Progenitor cell of endocrine pancreas (in vitro differentiated cells): ENCODE data around the gene SUFU. TPM values are rescaled to one million over a fixed set of nuclear protein-coding genes. Genes with fewer than 3 reads are reported as not detected.
A peak's percentile ranks its signal among the peaks of the same experiment; 100 is the strongest.

Source experiments
- DNase-seq: peaks from one replicate; pipeline ENCODE4 v3.0.0; 2021; ENCODE audit warnings: low spot score; ENCODE audit not compliant: unreplicated experiment
- H3K27ac Mint-ChIP-seq: 2 replicates; pipeline ENCODE4 v1.8.0; 2021; ENCODE audit warnings: mild to moderate bottlenecking, moderate library complexity, mixed read lengths
- H3K27me3 Mint-ChIP-seq: 2 replicates; pipeline ENCODE4 v1.8.0; 2021; ENCODE audit warnings: mixed read lengths
- H3K36me3 Mint-ChIP-seq: 2 replicates; pipeline ENCODE4 v1.8.0; 2022; ENCODE audit warnings: mixed read lengths; ENCODE audit not compliant: insufficient read depth
- H3K4me1 Mint-ChIP-seq: 2 replicates; pipeline ENCODE4 v1.8.0; 2021; ENCODE audit warnings: low read depth, mixed read lengths
- H3K4me3 Mint-ChIP-seq: 2 replicates; pipeline ENCODE4 v1.8.0; 2021; ENCODE audit warnings: low read depth, mild to moderate bottlenecking, moderate library complexity, mixed read lengths
- H3K9me3 Mint-ChIP-seq: 2 replicates; pipeline ENCODE4 v1.8.0; 2021; ENCODE audit warnings: low read depth, mixed read lengths
- CTCF ChIP-seq: fragments of 200-600 bp; sonication (generic); IDR thresholded peaks from one replicate; pipeline ENCODE4 v1.5.0; 2021; ENCODE audit warnings: antibody characterized with exemption, mild to moderate bottlenecking; ENCODE audit not compliant: unreplicated experiment
- total RNA-seq: library from RNA; stranded (reverse); gene quantifications from 2 replicates; pipeline ENCODE4 v1.2.1, GENCODE V29; 2021

Gene SUFU
- total RNA-seq, 1 donor from 2014 or later, result 25.8 TPM

GRCh38 chr10:102668326-102669107, 164.7 kb downstream of the SUFU start:
- no peak overlapping the region for H3K4me3 Mint-ChIP-seq
- peaks cover 6% of the 10 kb centered on the region for H3K4me1 Mint-ChIP-seq
- H3K9me3 Mint-ChIP-seq, result no peaks in the 10 kb centered on the region
- TF ChIP-seq CTCF, result no peak
- H3K27me3 Mint-ChIP-seq, result peaks cover 3% of the 10 kb centered on the region
- DNase-seq, result no peak
- H3K27ac Mint-ChIP-seq, result no peak overlapping the region
- H3K36me3 Mint-ChIP-seq, result no peaks in the 10 kb centered on the region

GRCh38 chr10:102669206-102670064, 165.7 kb downstream of the SUFU start:
- no peak for DNase-seq
- H3K9me3 Mint-ChIP-seq, result no peaks in the 10 kb centered on the region
- TF ChIP-seq CTCF, result peak; percentile 38
- H3K4me3 Mint-ChIP-seq, result no peak overlapping the region
- peaks cover 3% of the 10 kb centered on the region for H3K27me3 Mint-ChIP-seq
- peaks cover 13% of the 10 kb centered on the region for H3K4me1 Mint-ChIP-seq
- no peak overlapping the region for H3K27ac Mint-ChIP-seq
- no peaks in the 10 kb centered on the region for H3K36me3 Mint-ChIP-seq

- no peak for DNase-seq
- no peaks in the 10 kb centered on the region for H3K36me3 Mint-ChIP-seq
- no peak overlapping the region for H3K4me3 Mint-ChIP-seq
- H3K4me1 Mint-ChIP-seq, result peaks cover 20% of the 10 kb centered on the region
- peaks cover 3% of the 10 kb centered on the region for H3K27me3 Mint-ChIP-seq
- no peak overlapping the region for H3K27ac Mint-ChIP-seq
- TF ChIP-seq CTCF, result no peak
- no peaks in the 10 kb centered on the region for H3K9me3 Mint-ChIP-seq
Observed at GRCh38 chr10:102670065-102670670, 166.4 kb downstream of the SUFU start.

- no peaks in the 10 kb centered on the region for H3K36me3 Mint-ChIP-seq
- TF ChIP-seq CTCF, result no peak
- H3K27ac Mint-ChIP-seq, result no peak overlapping the region
- no peak for DNase-seq
- peaks cover 3% of the 10 kb centered on the region for H3K27me3 Mint-ChIP-seq
- H3K4me1 Mint-ChIP-seq, result peaks cover 27% of the 10 kb centered on the region
- no peaks in the 10 kb centered on the region for H3K9me3 Mint-ChIP-seq
- no peak overlapping the region for H3K4me3 Mint-ChIP-seq
Observed at GRCh38 chr10:102670871-102671434, 167.2 kb downstream of the SUFU start.

- H3K27ac Mint-ChIP-seq, result peak overlapping the region; percentile 4
- H3K9me3 Mint-ChIP-seq, result no peaks in the 10 kb centered on the region
- no peak for TF ChIP-seq CTCF
- peaks cover 41% of the 10 kb centered on the region for H3K4me1 Mint-ChIP-seq
- no peaks in the 10 kb centered on the region for H3K27me3 Mint-ChIP-seq
- H3K36me3 Mint-ChIP-seq, result no peaks in the 10 kb centered on the region
- no peak for DNase-seq
- H3K4me3 Mint-ChIP-seq, result no peak overlapping the region
Observed at GRCh38 chr10:102673236-102673818, 169.6 kb downstream of the SUFU start.
